ENCODE measurements around the gene PROSER3.
"Not testable (repeated sequence)": the region's sequence is repeated elsewhere in the genome, so short reads cannot be mapped to it uniquely, and the experiment has no call there.

Gene PROSER3

DNA sequence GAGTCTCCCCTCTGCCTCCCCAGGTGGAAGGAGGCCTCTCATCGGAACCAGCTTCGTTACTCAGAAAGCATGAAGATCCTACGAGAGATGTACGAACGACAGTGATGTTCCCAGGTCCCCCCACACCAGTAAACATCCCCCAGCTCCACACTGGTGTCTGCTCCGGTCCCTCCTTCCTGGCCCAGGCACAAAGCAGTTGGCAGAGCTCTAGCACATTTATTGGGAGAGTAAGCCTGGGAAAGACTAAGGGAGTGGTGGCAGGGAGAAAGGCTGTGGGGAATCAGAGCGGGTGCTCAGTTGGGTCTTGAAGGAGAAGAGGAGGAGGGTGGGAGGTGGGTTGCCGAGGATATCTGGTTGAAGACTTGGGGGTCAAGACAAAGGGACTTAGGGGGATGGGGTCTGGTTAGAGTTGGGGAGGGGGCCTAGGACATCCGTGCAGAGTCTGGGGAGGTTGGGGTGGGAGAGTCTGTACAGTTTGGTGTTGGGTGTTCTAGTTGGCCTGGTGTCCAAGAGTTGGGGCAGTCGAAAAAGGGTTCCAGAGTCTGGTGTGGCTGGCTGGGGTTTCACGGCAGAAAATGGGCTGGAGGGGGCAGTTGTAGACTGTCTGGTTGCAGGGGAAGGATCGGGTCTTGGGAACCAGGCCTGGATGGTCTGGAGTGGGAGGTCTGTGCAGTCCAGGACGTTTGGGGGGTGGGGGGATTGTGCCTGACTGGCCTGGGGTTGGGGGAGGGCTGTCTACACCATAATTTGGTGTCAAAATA, 3.4 kb upstream of the PROSER3 start:
- DNase-seq (ENCODE audit: low read depth): no peak

DNA sequence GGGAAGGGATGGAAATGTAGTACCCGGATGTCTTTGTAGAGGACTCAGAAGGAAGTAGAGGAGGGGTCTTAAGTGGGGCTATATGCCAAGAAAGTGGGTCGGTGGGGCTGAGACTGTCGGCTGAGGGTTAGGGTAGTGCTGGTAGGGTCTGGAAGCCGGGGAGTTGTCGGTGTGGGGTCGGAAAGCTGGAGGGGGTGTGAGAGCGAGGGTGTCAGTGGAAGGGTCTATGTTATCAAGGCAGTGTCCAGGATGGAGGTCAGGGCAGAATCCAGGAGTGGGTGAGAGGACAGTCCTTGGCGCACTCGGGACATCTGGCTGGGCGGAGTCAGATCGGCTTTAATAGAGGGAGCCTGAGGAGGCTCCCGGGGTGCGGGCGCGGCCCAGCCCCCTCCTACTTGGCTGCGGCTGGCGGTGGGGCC, 2.8 kb upstream of the PROSER3 start:
- no peak for DNase-seq (ENCODE audit: low read depth)

GRCh38 chr19:35755550-35756376, 2.2 kb upstream of the PROSER3 start:
- DNase-seq (ENCODE audit: low read depth): peak; percentile 40

DNA sequence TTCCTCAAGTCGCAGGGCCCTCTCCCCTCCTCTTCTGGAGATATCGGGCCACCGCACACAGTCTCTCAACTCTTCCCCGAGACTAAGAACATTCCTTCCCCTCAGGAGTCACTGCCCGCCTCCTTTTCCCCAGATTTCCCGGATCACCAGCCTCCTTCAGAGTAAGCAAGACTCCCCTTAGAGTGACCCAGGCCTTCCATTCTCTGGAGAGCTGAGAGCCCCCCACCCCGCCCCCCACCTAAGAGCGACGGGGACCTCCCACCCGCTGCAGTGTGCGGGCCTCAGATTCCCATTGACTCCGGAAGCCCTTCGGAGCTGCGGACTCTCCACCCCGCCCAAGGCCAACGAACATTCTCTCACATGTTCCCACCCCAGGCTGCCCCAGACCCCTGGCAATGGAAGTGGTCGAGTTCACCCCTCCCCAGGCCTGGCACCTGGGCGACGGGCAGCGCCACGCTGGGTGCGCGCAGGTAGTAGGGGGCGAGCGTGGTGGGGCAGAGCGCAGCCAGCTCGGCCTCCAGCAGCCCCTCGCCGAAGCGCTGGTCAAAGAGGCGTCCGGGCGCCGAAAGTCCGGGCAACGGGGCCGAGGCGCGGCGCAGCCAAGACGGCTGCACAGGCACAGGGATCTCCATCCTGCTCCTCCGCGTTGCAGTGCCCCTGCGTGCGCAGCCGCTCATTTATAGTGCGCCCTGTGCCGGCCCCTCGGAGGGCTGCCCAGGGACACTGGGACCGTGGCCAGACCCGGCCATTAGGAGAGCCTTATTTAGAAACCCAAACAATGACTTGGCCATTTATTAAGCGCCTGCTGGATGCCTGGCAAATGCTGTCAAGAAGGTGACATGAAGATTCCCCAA, 1.4 kb upstream of the PROSER3 start, which contains the start of gene HSPB6:
Gene HSPB6, minus strand, starts transcription at position 653 of the 854 bp plus-strand sequence. Its CDS starts 21 bp downstream, at position 632.
- DNase-seq (ENCODE audit: low read depth): no peak

GRCh38 chr19:35757231-35757748, 686 bp upstream of the PROSER3 start:
- DNase-seq (ENCODE audit: low read depth): no peak

GRCh38 chr19:35759697-35760096, 1.7 kb downstream of the PROSER3 start:
- DNase-seq (ENCODE audit: low read depth): no peak

GRCh38 chr19:35760711-35761349, 2.9 kb downstream of the PROSER3 start:
- DNase-seq (ENCODE audit: low read depth): no peak

GRCh38 chr19:35764432-35765315, 6.7 kb downstream of the PROSER3 start:
- DNase-seq (ENCODE audit: low read depth): no peak

DNA sequence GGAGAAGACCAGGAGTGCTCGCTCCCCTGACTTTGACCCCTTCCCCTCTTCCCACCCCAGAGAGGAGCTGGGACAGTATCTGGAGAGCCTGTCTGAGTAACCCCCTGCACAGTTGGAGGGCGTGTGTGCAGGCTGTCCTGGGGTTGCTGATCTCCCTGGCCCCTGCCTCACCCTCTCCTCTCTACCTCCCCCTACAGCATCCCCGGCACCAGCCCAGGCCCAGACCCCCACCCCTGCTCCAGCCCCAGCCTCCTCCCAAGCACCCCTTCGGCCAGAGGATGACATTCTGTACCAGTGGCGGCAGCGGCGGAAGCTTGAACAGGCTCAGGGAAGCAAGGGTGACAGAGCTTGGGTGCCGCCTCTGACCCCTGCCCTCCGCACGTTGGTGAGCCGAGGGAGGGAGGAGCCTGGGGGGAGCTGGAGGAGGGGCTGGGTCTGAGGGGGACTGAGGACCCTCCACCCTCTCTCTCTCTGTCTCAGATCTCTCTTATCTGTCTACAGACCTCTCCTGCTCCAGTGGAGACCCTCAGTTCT, 8.7 kb downstream of the PROSER3 start:
- DNase-seq (ENCODE audit: low read depth): no peak

GRCh38 chr19:35767288-35768081, 9.5 kb downstream of the PROSER3 start:
- no peak for DNase-seq (ENCODE audit: low read depth)

- no peak for DNase-seq (ENCODE audit: low read depth)
Observed at GRCh38 chr19:35768082-35768421, 10.1 kb downstream of the PROSER3 start.

GRCh38 chr19:35772362-35772761, 14.4 kb downstream of the PROSER3 start:
- not testable (repeated sequence) for DNase-seq (ENCODE audit: low read depth)

GRCh38 chr19:35773020-35773806, 15.2 kb downstream of the PROSER3 start:
- DNase-seq (ENCODE audit: low read depth): no peak

GRCh38 chr19:35774274-35775045, 16.5 kb downstream of the PROSER3 start:
- no peak for DNase-seq (ENCODE audit: low read depth)

DNA sequence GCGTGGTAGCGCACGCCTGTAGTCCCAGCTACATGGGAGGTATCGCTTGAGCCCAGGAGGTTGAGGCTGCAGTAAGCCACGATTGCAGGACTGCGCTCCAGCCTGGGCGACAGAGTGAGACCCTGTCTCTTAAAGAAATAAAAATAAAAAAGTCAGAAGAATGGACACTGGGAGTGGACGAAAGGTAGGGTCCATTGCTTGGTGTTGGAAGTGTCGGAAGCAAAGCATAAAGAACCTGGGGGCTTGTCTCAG, 17.0 kb downstream of the PROSER3 start:
- no peak for DNase-seq (ENCODE audit: low read depth)

- peak; percentile 99 for DNase-seq (ENCODE audit: low read depth)
Observed at GRCh38 chr19:35775298-35776101, 17.5 kb downstream of the PROSER3 start, which contains the start of gene ARHGAP33. TSS of gene ARHGAP33 (plus strand) at chr19:35775564. CDS start at chr19:35775659, 95 bp downstream.

Data from activated T-cell treated with anti-CD3 and anti-CD28 coated beads for 1 hour (primary cell).